Lung microvascular endothelial cell (primary cell): Measurements from ENCODE around the gene ACAA1. TPM values are rescaled to one million over a fixed set of nuclear protein-coding genes. Genes with fewer than 3 reads are reported as not detected.

Source experiments
- DNase-seq, 2 donors: peaks; one replicate each; pipeline versions ENCODE4 v3.0.0 to v3.0.0-alpha.2; 2010; ENCODE audit warnings: low read depth in 2 of 2
- total RNA-seq: library from RNA; depleted of rRNA; stranded (reverse); fragments of >200 nt; gene quantifications from 2 replicates; pipeline ENCODE4 v1.2.1, GENCODE V29; 2014

ACAA1 gene
- total RNA-seq, 1 donor from 2014 or later = 32.9 TPM

DNA sequence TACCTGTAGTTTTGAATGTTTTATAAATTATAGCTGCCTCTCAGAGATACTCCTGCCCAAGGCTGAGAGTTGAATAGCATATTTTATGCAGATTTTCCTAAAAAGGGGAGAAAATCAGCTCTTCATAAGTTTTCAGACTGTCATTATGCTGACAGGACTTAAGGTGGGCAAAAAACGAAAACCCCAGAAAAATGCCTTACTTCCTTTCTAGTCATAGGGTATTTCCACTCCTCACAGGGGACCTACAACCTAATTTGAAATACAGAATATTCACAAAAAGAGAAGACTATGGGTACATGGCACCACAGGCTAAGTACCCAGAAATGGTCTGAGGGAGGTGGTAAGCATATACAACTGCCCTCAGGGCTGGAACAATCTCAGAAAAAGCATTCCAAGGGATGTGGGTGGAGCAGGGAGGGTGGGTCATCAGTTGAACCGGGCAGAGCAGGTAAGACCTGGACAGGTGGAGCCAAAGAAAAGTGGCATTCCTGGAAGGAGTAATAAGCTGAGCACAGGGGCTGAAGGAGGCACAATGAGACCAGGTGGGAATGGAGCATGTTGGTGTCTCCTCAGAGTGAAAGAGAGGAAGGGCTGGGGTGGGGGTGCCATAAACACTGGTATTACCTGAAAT lies 17.8 kb upstream of the ACAA1 start:
- DNase-seq = no peak

DNA sequence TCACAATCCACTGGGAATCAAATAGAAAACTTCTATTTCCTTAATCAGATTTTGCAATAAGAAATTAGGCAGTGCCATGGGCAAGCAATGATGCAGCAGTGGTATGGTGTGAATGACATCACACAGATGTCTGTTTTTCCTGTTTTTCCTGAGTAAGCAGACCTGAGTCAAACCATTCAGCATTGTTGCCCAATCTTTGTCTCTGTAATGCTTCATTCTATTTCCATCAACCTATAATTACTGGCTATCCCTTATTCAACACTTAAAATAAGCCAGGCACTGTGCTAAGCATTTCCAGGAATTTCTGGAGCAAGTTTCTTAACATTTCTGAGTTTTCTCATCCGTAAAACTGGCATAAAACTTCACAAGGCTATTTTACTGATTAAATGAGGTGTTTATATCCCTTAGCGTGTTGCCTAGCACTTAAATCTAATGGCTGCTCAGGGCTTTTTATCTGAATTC lies 17.1 kb upstream of the ACAA1 start:
- peak; percentile 55 to 62 for DNase-seq

DNA sequence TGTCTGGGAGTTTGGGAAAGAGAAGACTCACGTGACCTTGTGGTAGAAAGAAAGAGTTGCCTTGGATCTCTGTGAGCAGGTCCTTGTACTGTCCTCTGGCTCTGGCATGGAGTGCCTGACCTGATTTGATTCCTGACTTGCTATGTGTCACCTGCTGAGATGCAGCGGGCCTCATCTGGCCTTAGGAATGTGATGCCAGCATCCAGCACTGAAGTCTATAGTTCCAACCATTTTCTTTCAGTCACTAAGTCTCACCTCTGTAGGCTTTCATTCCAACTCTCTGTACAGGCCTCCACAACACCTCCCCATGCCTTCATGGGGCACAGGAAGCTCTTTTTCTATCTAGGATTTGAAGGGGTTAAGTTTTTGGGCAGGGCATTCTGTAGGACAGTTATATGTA lies 16.3 kb upstream of the ACAA1 start:
- no peak for DNase-seq

DNA sequence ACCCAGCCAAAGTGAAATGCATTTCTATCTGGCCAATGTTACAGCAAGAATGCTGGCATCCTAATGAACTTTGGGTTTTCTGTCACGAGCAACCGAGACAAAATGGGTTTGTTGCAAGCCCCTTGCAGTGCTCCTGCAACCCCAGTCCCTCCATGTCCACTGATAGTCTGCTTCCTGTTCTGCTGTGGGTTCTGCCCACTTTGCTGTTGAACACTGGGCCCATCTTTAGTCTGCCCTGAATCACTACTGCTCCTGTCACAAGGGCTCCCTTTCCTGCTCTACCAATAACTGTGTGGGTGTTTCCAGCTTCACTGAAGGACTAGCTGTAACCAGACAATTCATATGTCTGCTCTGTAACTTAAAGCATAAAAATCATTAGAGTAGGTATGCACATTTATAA lies 15.7 kb upstream of the ACAA1 start:
- DNase-seq = no peak

GRCh38 chr3:38151667-38152265 lies 14.8 kb upstream of the ACAA1 start:
- DNase-seq = no peak

DNA sequence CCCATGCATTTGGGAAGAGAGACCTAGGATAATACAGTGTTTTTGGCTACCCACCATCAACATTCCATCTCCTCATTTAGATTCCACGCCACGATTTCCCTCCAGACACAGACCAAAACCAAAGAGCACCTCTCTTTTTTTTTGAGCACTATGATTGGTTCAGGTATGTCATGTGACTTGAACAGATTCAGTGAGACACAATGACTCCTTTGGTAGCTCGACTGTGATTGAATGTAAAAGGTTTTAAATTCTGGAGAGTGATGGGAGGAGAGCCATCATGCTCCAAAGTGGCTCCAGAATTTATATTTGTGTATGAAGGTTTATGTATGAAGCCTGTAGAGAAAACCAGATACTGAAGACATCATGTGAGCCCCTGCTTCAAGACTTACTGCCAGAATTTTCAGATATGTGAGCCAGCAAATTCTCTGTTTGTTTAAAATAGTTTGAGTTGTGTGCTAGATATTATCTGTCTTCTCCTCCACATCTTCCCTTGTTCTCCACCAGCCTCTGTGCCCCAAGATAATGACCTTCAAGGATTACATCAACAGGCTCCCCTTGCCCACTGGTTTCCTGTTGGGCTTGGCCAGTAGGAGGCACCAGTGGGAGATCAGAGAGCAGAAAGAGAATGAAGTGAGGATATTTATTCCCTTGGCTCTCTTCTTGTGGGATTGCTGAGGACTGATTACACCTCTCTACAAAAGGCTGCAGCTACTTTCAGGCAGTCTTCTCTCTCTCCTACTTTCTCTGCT lies 14.0 kb upstream of the ACAA1 start:
- DNase-seq = no peak

- DNase-seq = no peak
Observed at GRCh38 chr3:38149708-38150107, 12.8 kb upstream of the ACAA1 start.

DNA sequence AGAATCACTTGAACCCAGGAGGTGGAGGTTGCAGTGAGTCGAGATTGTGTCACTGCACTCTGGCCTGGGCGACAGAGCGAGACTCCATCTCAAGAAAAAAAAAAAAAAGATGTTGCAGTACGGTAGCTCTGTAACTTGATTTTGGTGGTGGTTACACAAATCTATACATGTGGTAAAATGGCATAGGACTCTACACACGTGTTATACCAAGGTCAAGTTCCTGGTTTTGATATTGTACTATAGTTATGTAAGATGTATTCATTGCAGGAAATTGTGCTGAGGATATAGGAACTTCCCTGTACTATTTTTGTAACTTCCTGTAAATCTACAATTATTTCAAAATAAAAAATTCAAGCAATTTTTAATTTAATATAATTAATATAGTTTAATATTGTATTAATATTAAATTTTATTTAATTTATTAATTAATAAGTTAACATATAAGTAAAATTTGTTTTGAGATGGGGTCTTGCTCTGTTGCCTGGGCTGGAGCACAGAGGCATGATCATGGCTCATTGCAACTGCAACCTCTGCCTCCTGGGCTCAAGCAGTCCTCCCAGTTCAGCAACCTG lies 11.5 kb upstream of the ACAA1 start:
- DNase-seq = no peak

DNA sequence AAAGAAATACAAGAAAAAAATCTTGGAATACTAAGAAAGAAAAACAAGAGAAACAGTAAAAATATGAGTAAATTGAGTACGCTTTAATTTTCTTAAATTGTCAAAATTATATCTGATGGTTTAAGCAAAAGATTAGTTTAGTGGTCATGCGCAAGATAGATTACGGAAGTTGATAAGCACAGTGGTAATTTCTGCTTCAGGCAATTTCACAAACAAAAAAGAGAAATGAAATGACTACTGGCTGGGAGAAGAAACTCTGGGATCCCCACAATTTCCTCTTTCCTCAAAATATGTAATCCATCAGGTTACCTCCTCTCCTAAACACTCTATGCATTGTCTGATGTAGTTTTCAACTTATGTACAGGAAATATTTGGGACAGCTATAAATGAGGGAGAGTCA lies 10.5 kb upstream of the ACAA1 start:
- DNase-seq = no peak

- DNase-seq = no peak
Observed at GRCh38 chr3:38146504-38146903, 9.6 kb upstream of the ACAA1 start.

GRCh38 chr3:38143511-38143910 lies 6.6 kb upstream of the ACAA1 start:
- no peak for DNase-seq

DNA sequence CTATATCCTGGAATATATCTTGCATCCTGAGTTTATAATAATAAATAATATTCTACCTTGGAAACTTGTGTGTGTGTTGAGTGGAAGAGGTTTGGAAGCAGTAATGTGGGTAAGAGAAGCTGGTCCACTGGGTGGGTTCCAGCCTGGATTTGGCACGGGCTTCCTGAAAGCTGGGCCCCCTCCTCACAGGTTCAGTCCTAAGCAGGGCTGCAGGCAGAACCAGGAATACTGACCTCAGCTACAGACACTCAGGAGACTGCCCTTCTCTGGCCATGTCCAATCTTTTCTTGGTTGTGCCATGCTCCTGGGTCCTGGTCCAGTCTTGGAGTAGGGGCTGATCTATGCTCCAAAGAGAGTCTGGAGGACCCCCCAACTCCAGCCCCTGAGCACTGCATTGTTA lies 6.0 kb upstream of the ACAA1 start:
- DNase-seq = no peak

DNA sequence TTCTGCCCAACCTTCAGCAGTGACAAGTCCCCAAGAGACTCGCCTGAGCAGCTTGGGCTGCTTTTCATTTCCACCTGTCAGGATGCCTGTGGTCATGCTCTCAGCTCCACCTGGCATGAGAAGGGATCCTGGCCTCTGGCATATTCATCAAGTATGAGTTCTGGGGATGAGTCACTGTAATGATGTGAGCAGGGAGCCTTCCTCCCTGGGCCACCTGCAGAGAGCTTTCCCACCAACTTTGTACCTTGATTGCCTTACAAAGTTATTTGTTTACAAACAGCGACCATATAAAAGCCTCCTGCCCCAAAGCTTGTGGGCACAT lies 5.0 kb upstream of the ACAA1 start:
- DNase-seq = no peak

DNA sequence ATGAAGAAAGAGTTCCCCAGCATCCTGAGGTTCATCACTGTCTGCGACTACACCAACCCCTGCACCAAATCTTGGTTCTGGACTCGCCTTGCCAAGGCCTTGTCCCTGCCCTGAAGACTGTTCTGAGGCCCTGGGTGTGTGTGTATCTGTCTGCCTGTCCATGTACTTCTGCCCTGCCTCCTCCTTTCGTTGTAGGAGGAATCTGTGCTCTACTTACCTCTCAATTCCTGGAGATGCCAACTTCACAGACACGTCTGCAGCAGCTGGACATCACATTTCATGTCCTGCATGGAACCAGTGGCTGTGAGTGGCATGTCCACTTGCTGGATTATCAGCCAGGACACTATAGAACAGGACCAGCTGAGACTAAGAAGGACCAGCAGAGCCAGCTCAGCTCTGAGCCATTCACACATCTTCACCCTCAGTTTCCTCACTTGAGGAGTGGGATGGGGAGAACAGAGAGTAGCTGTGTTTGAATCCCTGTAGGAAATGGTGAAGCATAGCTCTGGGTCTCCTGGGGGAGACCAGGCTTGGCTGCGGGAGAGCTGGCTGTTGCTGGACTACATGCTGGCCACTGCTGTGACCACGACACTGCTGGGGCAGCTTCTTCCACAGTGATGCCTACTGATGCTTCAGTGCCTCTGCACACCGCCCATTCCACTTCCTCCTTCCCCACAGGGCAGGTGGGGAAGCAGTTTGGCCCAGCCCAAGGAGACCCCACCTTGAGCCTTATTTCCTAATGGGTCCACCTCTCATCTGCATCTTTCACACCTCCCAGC lies 4.4 kb upstream of the ACAA1 start:
- no peak for DNase-seq

DNA sequence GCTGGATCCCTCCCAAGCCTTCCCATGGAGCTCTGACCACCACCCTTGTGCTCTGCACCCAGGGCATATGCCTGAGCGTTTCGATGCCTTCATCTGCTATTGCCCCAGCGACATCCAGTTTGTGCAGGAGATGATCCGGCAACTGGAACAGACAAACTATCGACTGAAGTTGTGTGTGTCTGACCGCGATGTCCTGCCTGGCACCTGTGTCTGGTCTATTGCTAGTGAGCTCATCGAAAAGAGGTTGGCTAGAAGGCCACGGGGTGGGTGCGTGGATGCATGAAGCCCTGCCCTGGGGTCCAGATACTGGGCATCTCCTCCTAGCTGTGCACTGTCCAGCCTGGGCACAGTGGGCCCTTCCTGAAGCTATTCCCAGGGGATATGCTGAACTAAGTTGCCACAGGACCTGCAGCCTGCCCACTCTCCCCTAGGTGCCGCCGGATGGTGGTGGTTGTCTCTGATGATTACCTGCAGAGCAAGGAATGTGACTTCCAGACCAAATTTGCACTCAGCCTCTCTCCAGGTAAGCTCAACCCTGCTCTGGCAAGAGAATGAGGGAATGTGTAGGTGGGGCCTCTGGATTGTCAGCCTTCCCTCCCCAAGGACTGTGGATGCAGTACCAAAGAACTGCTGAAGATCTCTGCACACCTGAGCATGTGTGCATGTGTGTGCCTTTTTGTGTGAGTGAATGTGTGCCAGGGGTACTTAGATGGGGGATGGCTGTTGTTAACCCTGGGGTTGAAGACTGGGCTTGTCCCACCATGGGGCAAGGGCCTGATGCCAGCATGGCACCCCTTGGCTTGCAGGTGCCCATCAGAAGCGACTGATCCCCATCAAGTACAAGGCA lies 3.6 kb upstream of the ACAA1 start:
- no peak for DNase-seq

GRCh38 chr3:38139652-38140051 lies 2.7 kb upstream of the ACAA1 start:
- DNase-seq = no peak

- DNase-seq = no peak
Observed at GRCh38 chr3:38139191-38139590, 2.3 kb upstream of the ACAA1 start.

GRCh38 chr3:38138349-38139190 lies 1.6 kb upstream of the ACAA1 start, which contains the start of gene MYD88:
MYD88 (plus strand) TSS chr3:38138661; CDS start chr3:38138701, 40 bp downstream.
- peak; percentile 62 to 67 for DNase-seq

- DNase-seq = peak in 1 of 2 donors; percentile 17
Observed at GRCh38 chr3:38137615-38138348, 855 bp upstream of the ACAA1 start.
